ENCODE measurements around the gene JAG2.

Gene JAG2

DNA sequence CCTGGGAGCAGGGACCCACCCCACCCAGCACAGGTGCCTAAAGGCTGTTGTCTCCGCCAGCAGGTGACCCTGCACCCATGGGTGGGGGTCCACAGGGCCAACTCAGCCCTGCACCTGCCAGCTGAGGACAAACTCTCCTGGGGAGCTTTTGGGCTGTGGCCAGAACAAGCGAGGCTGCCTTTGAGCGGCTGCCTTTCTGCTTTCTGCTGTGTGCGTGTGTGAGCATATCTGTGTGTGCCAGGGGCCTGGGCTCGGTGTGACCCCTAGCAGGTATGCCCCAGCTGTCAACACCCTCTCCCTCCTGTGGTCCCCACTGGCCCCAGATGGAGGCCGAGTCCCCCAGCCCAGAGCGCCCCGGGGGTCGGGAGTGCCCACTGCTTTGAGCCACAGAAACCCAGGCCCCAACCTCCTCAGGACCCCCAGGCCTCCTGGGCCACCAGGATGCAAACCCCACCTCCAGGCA is 77.5 kb downstream of the JAG2 start:
- DNase-seq (ENCODE audit: low read depth) = no peak
